ENCODE data around the gene CDC20. TPM values are rescaled to one million over a fixed set of nuclear protein-coding genes. Genes with fewer than 3 reads are reported as not detected.

CDC20 gene
- polyA plus RNA-seq, 3 donors, result 0.08 to 0.10 TPM; not detected in 1

DNA sequence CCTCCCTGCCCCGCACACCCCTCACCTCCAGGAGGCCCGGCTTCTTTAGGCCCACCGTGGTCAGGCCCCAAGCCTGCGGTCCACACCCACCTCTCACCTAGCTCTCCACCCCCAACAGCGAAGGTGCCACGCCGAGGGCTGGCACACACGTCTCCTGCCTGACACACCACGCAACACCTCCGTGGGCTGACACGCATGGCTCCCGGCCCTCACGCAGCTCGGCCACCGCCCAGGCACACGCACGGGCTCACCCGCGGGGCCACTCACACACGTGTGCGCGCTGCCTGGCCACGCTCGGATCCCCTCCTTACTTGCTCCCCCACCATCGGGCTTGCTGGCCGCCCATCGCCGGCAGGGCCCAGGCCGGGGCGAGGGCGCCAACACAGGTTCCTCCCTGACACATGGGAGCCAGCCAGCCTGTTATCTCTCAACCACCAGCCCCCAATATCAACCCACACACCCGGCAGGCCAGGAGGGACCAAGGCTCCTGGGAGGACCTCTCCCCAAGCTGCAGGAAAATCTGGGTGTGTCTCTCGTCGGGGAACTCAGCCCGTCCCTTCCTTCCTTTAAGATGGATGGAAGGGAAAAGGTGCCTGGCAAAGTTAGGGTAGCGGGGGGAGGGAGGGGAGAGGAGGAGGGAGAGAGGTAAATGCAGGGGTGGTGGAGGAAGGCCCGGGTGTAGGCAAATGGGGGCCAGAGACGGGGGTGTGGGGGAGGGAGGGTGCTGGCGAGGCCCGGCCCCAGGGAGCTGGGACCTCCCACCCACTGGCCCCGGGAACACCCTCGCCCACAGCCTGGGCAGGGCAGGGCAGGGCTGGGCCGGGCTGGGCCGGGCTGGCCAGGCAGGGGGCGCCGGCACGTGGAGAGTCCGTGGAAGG is 8.5 kb downstream of the CDC20 start:
- peak overlapping the region; percentile 68 to 97 for H3K27ac ChIP-seq (ENCODE audit: low read depth in 1 of 2, low read length in 2 of 2)
- H3K9me3 ChIP-seq (replicated peaks in 1 of 2; ENCODE audit: control insufficient read depth in 1 of 2, insufficient read depth in 1 of 2, low read length in 2 of 2), result no peaks in the 10 kb centered on the region
- H3K79me2 ChIP-seq (ENCODE audit: insufficient read depth, low read length), result peaks cover 61% of the 10 kb centered on the region
- no peaks in the 10 kb centered on the region for H3K27me3 ChIP-seq (ENCODE audit: control insufficient read depth in 2 of 2, insufficient read depth in 2 of 2, low read length in 2 of 2)
- intact Hi-C loops (cut with micrococcal nuclease), result loop anchor here in 1 of 2 donors (10.0 kb wide), 1 partner anchor 192 kb away; the partner anchor contains the start of genes CFAP57 and EBNA1BP2
- Mint-ChIP-seq H3K36me3 (peaks cover 36 to 42% of the 10 kb centered on the region in 2 donors), H3K9me3 (no peaks in the 10 kb centered on the region), H3K4me3 (peak overlapping the region; percentile 83 to 92), H3K27me3 (ENCODE audit: low read depth in 3 of 3) (no peaks in the 10 kb centered on the region), H3K4me1 (peaks cover 60% of the 10 kb centered on the region), H3K27ac (peak overlapping the region; percentile 85 to 96 (median 90))
- peaks cover 43% of the 10 kb centered on the region for H4K20me1 ChIP-seq (ENCODE audit: insufficient read depth, low read length)
- DNase-seq, result peak; percentile 12 to 45 (median 19)
- under 1% methylated on average over 40 of the region's 48 CpGs for WGBS (ENCODE audit: insufficient coverage)
- peak overlapping the region; percentile 79 to 98 (median 98) for H3K4me3 ChIP-seq (replicated peaks in 1 of 3; ENCODE audit: low read depth in 2 of 3, low read length in 3 of 3)
- peak overlapping the region; percentile 96 for H3K9ac ChIP-seq (ENCODE audit: insufficient read depth, low read length, poor library complexity, severe bottlenecking)
- H3K36me3 ChIP-seq (replicated peaks in 1 of 2; ENCODE audit: control insufficient read depth in 1 of 2, insufficient read depth in 2 of 2, low read length in 2 of 2), result peaks cover 32 to 38% of the 10 kb centered on the region in 2 donors
- peaks cover 38 to 63% of the 10 kb centered on the region in 2 donors for H3K4me1 ChIP-seq (ENCODE audit: control insufficient read depth in 1 of 2, insufficient read depth in 2 of 2, low read length in 2 of 2)
- peak overlapping the region; percentile 90 for H2AFZ ChIP-seq (ENCODE audit: insufficient read depth, low read depth, low read length, poor library complexity, severe bottlenecking)
- TF ChIP-seq, protein P1, sequence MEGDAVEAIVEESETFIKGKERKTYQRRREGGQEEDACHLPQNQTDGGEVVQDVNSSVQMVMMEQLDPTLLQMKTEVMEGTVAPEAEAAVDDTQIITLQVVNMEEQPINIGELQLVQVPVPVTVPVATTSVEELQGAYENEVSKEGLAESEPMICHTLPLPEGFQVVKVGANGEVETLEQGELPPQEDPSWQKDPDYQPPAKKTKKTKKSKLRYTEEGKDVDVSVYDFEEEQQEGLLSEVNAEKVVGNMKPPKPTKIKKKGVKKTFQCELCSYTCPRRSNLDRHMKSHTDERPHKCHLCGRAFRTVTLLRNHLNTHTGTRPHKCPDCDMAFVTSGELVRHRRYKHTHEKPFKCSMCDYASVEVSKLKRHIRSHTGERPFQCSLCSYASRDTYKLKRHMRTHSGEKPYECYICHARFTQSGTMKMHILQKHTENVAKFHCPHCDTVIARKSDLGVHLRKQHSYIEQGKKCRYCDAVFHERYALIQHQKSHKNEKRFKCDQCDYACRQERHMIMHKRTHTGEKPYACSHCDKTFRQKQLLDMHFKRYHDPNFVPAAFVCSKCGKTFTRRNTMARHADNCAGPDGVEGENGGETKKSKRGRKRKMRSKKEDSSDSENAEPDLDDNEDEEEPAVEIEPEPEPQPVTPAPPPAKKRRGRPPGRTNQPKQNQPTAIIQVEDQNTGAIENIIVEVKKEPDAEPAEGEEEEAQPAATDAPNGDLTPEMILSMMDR (IDR thresholded peaks at IDR 0.05), result no peak
- H3K4me2 ChIP-seq (replicated peaks; ENCODE audit: extremely low read depth, low read length, poor library complexity, severe bottlenecking), result peak overlapping the region; percentile 92

DNA sequence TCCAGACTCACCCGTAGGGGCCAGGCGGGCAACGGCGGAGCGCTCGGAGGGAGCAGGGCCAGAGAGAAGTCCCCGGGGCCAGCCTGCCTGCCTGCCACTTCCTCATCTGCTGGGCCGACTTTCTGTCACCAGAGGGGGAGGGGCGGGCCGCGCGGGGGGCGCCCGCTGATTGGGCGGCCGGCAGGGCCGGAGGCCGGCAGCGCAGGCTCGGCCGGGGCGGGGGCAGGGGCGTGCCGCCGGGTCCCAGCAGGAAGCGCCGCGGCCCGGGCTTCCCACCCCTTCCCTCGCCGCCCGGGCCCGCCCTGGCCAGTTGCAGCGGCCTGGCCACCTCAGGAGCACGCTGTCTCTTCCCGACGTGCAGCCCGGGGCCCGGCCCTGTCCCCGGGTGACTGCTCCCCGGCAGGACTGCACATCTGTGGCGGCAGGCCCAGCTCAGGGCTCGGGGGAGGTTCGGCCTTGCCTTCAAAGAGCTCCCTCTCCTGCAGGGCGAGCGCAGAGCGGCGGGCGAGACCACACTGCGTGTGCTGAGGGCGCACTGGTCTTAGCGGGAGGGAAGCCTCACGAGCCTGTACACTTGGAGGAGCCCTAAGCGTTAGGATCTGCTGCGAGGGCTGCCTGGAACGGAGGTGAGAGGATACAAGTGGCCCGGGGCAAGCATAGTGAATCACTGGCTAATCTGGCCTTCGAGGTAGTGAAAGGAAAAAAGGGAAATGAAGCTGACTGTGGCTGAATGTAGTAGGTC is 9.3 kb downstream of the CDC20 start, which contains the start of gene ELOVL1:
ELOVL1 (minus strand) TSS at position 108 of the 742 bp plus-strand sequence. CDS start 2,402 bp downstream, outside the sequence.
- H3K27ac Mint-ChIP-seq, result peak within 1 kb of the TSS; percentile 95 to 99 (median 97)
- peak within 1 kb of the TSS; percentile 90 for H2AFZ ChIP-seq (ENCODE audit: insufficient read depth, low read depth, low read length, poor library complexity, severe bottlenecking)
- H3K36me3 ChIP-seq (replicated peaks in 1 of 2; ENCODE audit: control insufficient read depth in 1 of 2, insufficient read depth in 2 of 2, low read length in 2 of 2), result peaks cover 25 to 30% of the 10 kb centered on the region in 2 donors
- TF ChIP-seq, protein P1 (IDR thresholded peaks at IDR 0.05), result no peak
- no peaks in the 10 kb centered on the region for H3K27me3 ChIP-seq (ENCODE audit: control insufficient read depth in 2 of 2, insufficient read depth in 2 of 2, low read length in 2 of 2)
- H3K27ac ChIP-seq (ENCODE audit: low read depth in 1 of 2, low read length in 2 of 2), result peak within 1 kb of the TSS; percentile 81 to 97
- peaks cover 53% of the 10 kb centered on the region for H3K4me1 Mint-ChIP-seq
- peak within 1 kb of the TSS; percentile 96 for H3K9ac ChIP-seq (ENCODE audit: insufficient read depth, low read length, poor library complexity, severe bottlenecking)
- DNase-seq, result peak; percentile 89 to 93 (median 90)
- H3K4me3 ChIP-seq (replicated peaks in 1 of 3; ENCODE audit: low read depth in 2 of 3, low read length in 3 of 3), result peak within 1 kb of the TSS; percentile 79 to 98 (median 98)
- no peaks in the 10 kb centered on the region for H3K9me3 Mint-ChIP-seq
- peaks cover 53% of the 10 kb centered on the region for H3K79me2 ChIP-seq (ENCODE audit: insufficient read depth, low read length)
- H3K27me3 Mint-ChIP-seq (ENCODE audit: low read depth in 3 of 3), result no peaks in the 10 kb centered on the region
- WGBS (ENCODE audit: insufficient coverage), result 0% methylated on average over 56 of the region's 58 CpGs
- H3K36me3 Mint-ChIP-seq, result peaks cover 30 to 34% of the 10 kb centered on the region in 2 donors
- no peaks in the 10 kb centered on the region for H3K9me3 ChIP-seq (replicated peaks in 1 of 2; ENCODE audit: control insufficient read depth in 1 of 2, insufficient read depth in 1 of 2, low read length in 2 of 2)
- H3K4me1 ChIP-seq (ENCODE audit: control insufficient read depth in 1 of 2, insufficient read depth in 2 of 2, low read length in 2 of 2), result peaks cover 38 to 63% of the 10 kb centered on the region in 2 donors
- peak within 1 kb of the TSS; percentile 86 to 98 for H3K4me3 Mint-ChIP-seq
- intact Hi-C loops (cut with micrococcal nuclease), result loop anchor here in 1 of 2 donors (2.0 to 10.0 kb wide), 2 partner anchors 21 to 193 kb away; partner anchors contain the start of genes CFAP57, EBNA1BP2, MED8 and SZT2
- H4K20me1 ChIP-seq (ENCODE audit: insufficient read depth, low read length), result peaks cover 47% of the 10 kb centered on the region
- H3K4me2 ChIP-seq (replicated peaks; ENCODE audit: extremely low read depth, low read length, poor library complexity, severe bottlenecking), result peak within 1 kb of the TSS; percentile 92
